Osteoblast (primary cell): ENCODE measurements around the gene BRCA2. TPM values are rescaled to one million over a fixed set of nuclear protein-coding genes. Genes with fewer than 3 reads are reported as not detected.

Experiments
- DNase-seq: peaks from one replicate; pipeline ENCODE4 v3.0.0; 2011; ENCODE audit warnings: low spot score, mixed read lengths; ENCODE audit not compliant: insufficient read length; ENCODE audit errors: missing footprints
- H2AFZ ChIP-seq: 2 replicates; pipeline ENCODE4 v1.6.0; 2011; ENCODE audit warnings: mild to moderate bottlenecking, low read length
- H3K27ac ChIP-seq: 2 replicates; pipeline ENCODE4 v1.5.1; 2011; ENCODE audit warnings: mild to moderate bottlenecking, low read depth, low read length, moderate library complexity
- H3K27me3 ChIP-seq: 2 replicates; pipeline ENCODE4 v1.6.0; 2012; ENCODE audit warnings: mild to moderate bottlenecking, control low read depth, inconsistent platforms, low read length, moderate library complexity; ENCODE audit not compliant: insufficient read depth
- H3K36me3 ChIP-seq: 2 replicates; pipeline ENCODE4 v1.5.1; 2011; ENCODE audit warnings: mild to moderate bottlenecking, low read length, control low read depth, moderate library complexity; ENCODE audit not compliant: insufficient read depth
- H3K4me1 ChIP-seq: 2 replicates; pipeline ENCODE4 v1.5.1; 2011; ENCODE audit warnings: mild to moderate bottlenecking, low read length, control low read depth, moderate library complexity; ENCODE audit not compliant: insufficient read depth
- H3K4me2 ChIP-seq: 2 replicates; pipeline ENCODE4 v1.6.0; 2011; ENCODE audit warnings: mild to moderate bottlenecking, low read length; ENCODE audit not compliant: insufficient read depth
- H3K4me3 ChIP-seq: fragments of 200-600 bp; sonication (generic); 3 replicates; pipeline ENCODE4 v1.5.1; 2012; ENCODE audit warnings: mild to moderate bottlenecking, low read length, inconsistent platforms; ENCODE audit not compliant: insufficient read depth
- H3K79me2 ChIP-seq: 2 replicates; pipeline ENCODE4 v1.6.0; 2012; ENCODE audit warnings: mild to moderate bottlenecking, low read length, control low read depth, inconsistent platforms; ENCODE audit not compliant: insufficient read depth
- H3K9me3 ChIP-seq: 2 replicates; pipeline ENCODE4 v1.5.1; 2011; ENCODE audit warnings: low read depth, low read length, control low read depth
- H4K20me1 ChIP-seq: 2 replicates; pipeline ENCODE4 v1.6.0; 2012; ENCODE audit warnings: mild to moderate bottlenecking, low read length, control low read depth; ENCODE audit not compliant: insufficient read depth
- CTCF ChIP-seq: IDR thresholded peaks from 2 replicates; pipeline ENCODE4 v1.5.1; 2011; ENCODE audit warnings: mild to moderate bottlenecking, low read depth, low read length, moderate library complexity; ENCODE audit errors: extremely low read depth
- total RNA-seq: library from RNA; depleted of rRNA; stranded (reverse); fragments of >200 nt; gene quantifications from 2 replicates; pipeline ENCODE4 v1.2.3, GENCODE V29; 2012

The BRCA2 gene
- total RNA-seq, 1 donor: 4.7 TPM

GRCh38 chr13:32323912-32324311 lies 8.6 kb downstream of the BRCA2 start:
- Histone ChIP-seq H3K27ac (peak overlapping the region; percentile 92), H4K20me1 (no peaks in the 10 kb centered on the region), H3K36me3 (peaks cover 4% of the 10 kb centered on the region), H2AFZ (peak overlapping the region; percentile 6), H3K4me1 (peaks cover 13% of the 10 kb centered on the region), H3K79me2 (peaks cover 3% of the 10 kb centered on the region), H3K27me3 (no peaks in the 10 kb centered on the region), H3K4me3 (no peak overlapping the region), H3K9me3 (no peaks in the 10 kb centered on the region), H3K4me2 (peak overlapping the region; percentile 25)
- TF ChIP-seq CTCF: no peak
- DNase-seq: no peak

GRCh38 chr13:32330441-32330840 lies 15.1 kb downstream of the BRCA2 start:
- no peak overlapping the region for H2AFZ ChIP-seq
- no peak for TF ChIP-seq CTCF
- peaks cover 4% of the 10 kb centered on the region for H3K4me1 ChIP-seq
- no peaks in the 10 kb centered on the region for H3K9me3 ChIP-seq
- no peak for DNase-seq
- H3K4me3 ChIP-seq: no peak overlapping the region
- H3K27ac ChIP-seq: peak overlapping the region; percentile 60
- peaks cover 4% of the 10 kb centered on the region for H3K36me3 ChIP-seq
- no peaks in the 10 kb centered on the region for H3K79me2 ChIP-seq
- H4K20me1 ChIP-seq: no peaks in the 10 kb centered on the region
- H3K27me3 ChIP-seq: no peaks in the 10 kb centered on the region
- H3K4me2 ChIP-seq: peak overlapping the region; percentile 30

- Histone ChIP-seq H3K4me2 (no peak overlapping the region), H3K4me1 (peaks cover 4% of the 10 kb centered on the region), H3K27ac (no peak overlapping the region), H3K36me3 (peaks cover 17% of the 10 kb centered on the region), H4K20me1 (no peaks in the 10 kb centered on the region), H3K79me2 (no peaks in the 10 kb centered on the region), H3K4me3 (no peak overlapping the region), H3K27me3 (no peaks in the 10 kb centered on the region), H3K9me3 (no peaks in the 10 kb centered on the region), H2AFZ (no peak overlapping the region)
- TF ChIP-seq CTCF: no peak
- no peak for DNase-seq
These were observed 19.4 kb downstream of the BRCA2 start for GRCh38 chr13:32334671-32335070.

GRCh38 chr13:32340914-32341313 lies 25.6 kb downstream of the BRCA2 start:
- TF ChIP-seq CTCF: no peak
- Histone ChIP-seq H3K4me1 (no peaks in the 10 kb centered on the region), H3K79me2 (no peaks in the 10 kb centered on the region), H3K27ac (no peak overlapping the region), H3K9me3 (no peaks in the 10 kb centered on the region), H4K20me1 (no peaks in the 10 kb centered on the region), H3K4me3 (no peak overlapping the region), H3K27me3 (no peaks in the 10 kb centered on the region), H3K4me2 (no peak overlapping the region), H2AFZ (peak overlapping the region; percentile 61), H3K36me3 (peaks cover 11% of the 10 kb centered on the region)
- DNase-seq: no peak
